GM23338 (cell line): Measurements from ENCODE around the gene INTS2. TPM values are rescaled to one million over a fixed set of nuclear protein-coding genes. Genes with fewer than 3 reads are reported as not detected.

Experiments used
- ATAC-seq: fragments of 200-7000 bp; cut with Tn5 transposase; 3 replicates; pipeline ENCODE4 v1.9.1; 2020
- DNase-seq: peaks from one replicate; pipeline ENCODE4 v3.0.0-alpha.2; 2015; ENCODE audit warnings: low spot score
- H2AFZ ChIP-seq: fragments of 200-600 bp; sonication (generic); 2 replicates; pipeline ENCODE4 v1.8.0; 2016; ENCODE audit warnings: antibody characterized with exemption, mild to moderate bottlenecking, moderate library complexity
- H3F3A ChIP-seq: fragments of 200-600 bp; sonication (generic); replicated peaks from 2 replicates; pipeline ENCODE4 v1.8.0; 2017; ENCODE audit warnings: antibody characterized with exemption, mixed run types, low read depth
- H3K27ac ChIP-seq: fragments of 200-600 bp; sonication (generic); 2 replicates; pipeline ENCODE4 v1.6.1; 2016; ENCODE audit warnings: low read depth
- H3K27me3 ChIP-seq: fragments of 200-600 bp; sonication (generic); 2 replicates; pipeline ENCODE4 v1.8.0; 2016; ENCODE audit warnings: mild to moderate bottlenecking, mixed run types, moderate library complexity; ENCODE audit not compliant: insufficient read depth
- H3K36me3 ChIP-seq: fragments of 200-600 bp; sonication (generic); 2 replicates; pipeline ENCODE4 v1.8.0; 2016; ENCODE audit warnings: mild to moderate bottlenecking; ENCODE audit not compliant: insufficient read depth
- H3K4me1 ChIP-seq: fragments of 200-600 bp; sonication (generic); 2 replicates; pipeline ENCODE4 v1.8.0; 2016; ENCODE audit warnings: mild to moderate bottlenecking, moderate library complexity; ENCODE audit not compliant: insufficient read depth
- H3K4me2 ChIP-seq: fragments of 200-600 bp; sonication (generic); 2 replicates; pipeline ENCODE4 v1.7.1; 2017; ENCODE audit warnings: mixed run types
- H3K4me3 ChIP-seq: fragments of 200-600 bp; sonication (generic); 2 replicates; pipeline ENCODE4 v1.6.1; 2016; ENCODE audit warnings: mixed run types
- H3K79me2 ChIP-seq: fragments of 200-600 bp; sonication (generic); replicated peaks from 2 replicates; pipeline ENCODE4 v1.8.0; 2017; ENCODE audit warnings: mild to moderate bottlenecking; ENCODE audit not compliant: insufficient read depth
- H3K9me2 ChIP-seq: fragments of 200-600 bp; sonication (generic); 2 replicates; pipeline ENCODE4 v1.8.0; 2017; ENCODE audit not compliant: insufficient read depth
- H4K20me1 ChIP-seq: fragments of 200-600 bp; sonication (generic); replicated peaks from 2 replicates; pipeline ENCODE4 v1.8.0; 2017; ENCODE audit warnings: mild to moderate bottlenecking; ENCODE audit not compliant: insufficient read depth
- H3K27ac Mint-ChIP-seq: 2 replicates; pipeline ENCODE4 v1.8.0; 2020; ENCODE audit warnings: inconsistent platforms, mild to moderate bottlenecking, moderate library complexity, mixed read lengths
- H3K27me3 Mint-ChIP-seq: 3 replicates; pipeline ENCODE4 v1.8.0; 2022; ENCODE audit warnings: low read depth, mild to moderate bottlenecking, moderate library complexity, mixed read lengths, inconsistent platforms; ENCODE audit not compliant: insufficient read depth, poor library complexity
- H3K36me3 Mint-ChIP-seq: 3 replicates; pipeline ENCODE4 v1.8.0; 2021; ENCODE audit warnings: low read depth, mild to moderate bottlenecking, inconsistent platforms, moderate library complexity, mixed read lengths
- H3K4me1 Mint-ChIP-seq: 3 replicates; pipeline ENCODE4 v1.8.0; 2020; ENCODE audit warnings: mild to moderate bottlenecking, inconsistent platforms, mixed read lengths
- H3K4me3 Mint-ChIP-seq: 3 replicates; pipeline ENCODE4 v1.8.0; 2021; ENCODE audit warnings: moderate library complexity, mild to moderate bottlenecking, inconsistent platforms, mixed read lengths
- H3K9me3 Mint-ChIP-seq: 3 replicates; pipeline ENCODE4 v1.8.0; 2020; ENCODE audit warnings: moderate library complexity, mild to moderate bottlenecking, inconsistent platforms, mixed read lengths
- CREB1 ChIP-seq: fragments of 250-450 bp; sonication (Bioruptor Pico); IDR thresholded peaks from 2 replicates; pipeline ENCODE4 v1.5.0; 2020; ENCODE audit warnings: low read depth, mild to moderate bottlenecking, moderate library complexity
- CTCF ChIP-seq, 2 experiments: fragments of 200-600 bp in 1 of 2; sonication (generic) in 1 of 2; conservative IDR thresholded peaks; 2 replicates each; pipeline versions ENCODE4 v1.5.1 to v1.6.1; 2016 to 2017; ENCODE audit warnings: antibody characterized with exemption in 2 of 2, low read depth in 2 of 2, mild to moderate bottlenecking in 2 of 2, moderate library complexity in 1 of 2
- EZH2 ChIP-seq: fragments of 200-600 bp; sonication (generic); IDR thresholded peaks from one replicate; pipeline ENCODE4 v1.8.0; 2017; ENCODE audit warnings: antibody characterized with exemption, mild to moderate bottlenecking, low read depth; ENCODE audit not compliant: unreplicated experiment
- POLR2AphosphoS5 ChIP-seq: IDR thresholded peaks from 2 replicates; pipeline ENCODE4 v1.6.1; 2016; ENCODE audit warnings: antibody characterized with exemption, low read depth
- REST ChIP-seq: IDR thresholded peaks from one replicate; pipeline ENCODE4 v1.6.1; 2018; ENCODE audit warnings: antibody characterized with exemption; ENCODE audit not compliant: unreplicated experiment
- STAT1 ChIP-seq: IDR thresholded peaks from one replicate; pipeline ENCODE4 v1.6.1; 2016; ENCODE audit warnings: antibody characterized with exemption; ENCODE audit not compliant: unreplicated experiment
- ZNF331 ChIP-seq: fragments of 250-450 bp; sonication (Bioruptor Pico); IDR thresholded peaks from 2 replicates; pipeline ENCODE4 v1.5.0; 2020; ENCODE audit warnings: low read depth, mild to moderate bottlenecking, moderate library complexity
- polyA plus RNA-seq: library from polyadenylated mRNA; unstranded; fragments of >200 nt; fragmentation: Nextera tagmentation; extraction: Ambion mirVana; gene quantifications from 2 replicates; pipeline ENCODE4 v1.2.1, GENCODE V29; 2016
- total RNA-seq: library from RNA; depleted of rRNA; stranded (reverse); fragments of >200 nt; shearing (Covaris generic); gene quantifications from 2 replicates; pipeline ENCODE4 v1.2.3, GENCODE V29; 2014

The INTS2 gene
- total and polyA plus RNA-seq, 2 experiments from 2014 or later, result 5.9 to 31.6 TPM

GRCh38 chr17:61877837-61878236 lies 49.9 kb downstream of the INTS2 start:
- no peak for ATAC-seq

More at GRCh38 chr17:61877837-61878236, 49.9 kb downstream of the INTS2 start:
- Histone ChIP-seq H3K27me3 (no peaks in the 10 kb centered on the region), H4K20me1 (no peaks in the 10 kb centered on the region), H3K4me2 (no peak overlapping the region), H3K4me1 (no peaks in the 10 kb centered on the region), H3K27ac (no peak overlapping the region), H3K9me2 (no peaks in the 10 kb centered on the region), H3K4me3 (no peak overlapping the region), H2AFZ (no peak overlapping the region), H3K36me3 (peaks cover 16% of the 10 kb centered on the region), H3K79me2 (no peaks in the 10 kb centered on the region), H3F3A (no peaks in the 10 kb centered on the region)
- Mint-ChIP-seq H3K9me3 (no peaks in the 10 kb centered on the region), H3K4me3 (no peak overlapping the region), H3K36me3 (peaks cover 13% of the 10 kb centered on the region; the same call in 2 of the 3 replicates), H3K27me3 (no peaks in the 10 kb centered on the region), H3K27ac (no peak overlapping the region), H3K4me1 (no peaks in the 10 kb centered on the region)
- TF ChIP-seq CTCF (conservative IDR thresholded peaks at IDR 0.05; ENCODE audit: low read depth in 2 of 2) (no peak), EZH2 (no peak), REST (no peak), POLR2AphosphoS5 (no peak), STAT1 (no peak), CREB1 (CRISPR knock-in tag) (no peak), ZNF331 (CRISPR knock-in tag) (no peak)
- no peak for DNase-seq
